Measurements from ENCODE around the gene EN1. TPM values are rescaled to one million over a fixed set of nuclear protein-coding genes. Genes with fewer than 3 reads are reported as not detected.

The EN1 gene
- total RNA-seq, 1 experiment from 2014 or later: 1.2 TPM

Other genes starting within 250 kb of the EN1 start
- gene MARCO, start 94.5 kb upstream of the EN1 start, total RNA-seq (2014; rRNA removed; shearing (Covaris generic); ENCODE audit: low replicate concordance): not detected in 2 replicates